ENCODE measurements around the gene MYO1A. TPM values are rescaled to one million over a fixed set of nuclear protein-coding genes. Genes with fewer than 3 reads are reported as not detected.
"Not testable (repeated sequence)": the region's sequence is repeated elsewhere in the genome, so short reads cannot be mapped to it uniquely, and the experiment has no call there.

The MYO1A gene
- total and polyA plus RNA-seq, 7 donors: 0.04 to 1.3 (median 0.19) TPM; not detected in 1

DNA sequence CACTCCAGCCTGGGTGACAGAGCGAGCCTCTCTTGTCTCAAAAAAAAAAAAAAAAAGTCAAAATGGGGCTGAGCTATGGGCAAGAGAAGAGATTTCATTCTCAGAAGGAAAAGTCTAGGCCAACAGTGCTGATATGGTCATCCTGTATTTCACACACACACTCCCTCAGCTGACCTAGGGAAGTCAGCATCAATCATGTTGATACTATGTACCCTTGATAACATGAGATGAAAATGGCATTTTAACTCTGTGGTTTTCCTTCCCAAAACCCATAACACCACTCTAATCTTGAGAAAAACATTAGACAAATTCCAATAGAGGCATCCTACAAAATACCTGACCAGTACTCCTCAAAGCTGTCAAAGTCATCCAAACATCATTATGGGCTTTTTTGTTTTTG lies 30.9 kb upstream of the MYO1A start:
- no peak overlapping the region for H3K27ac ChIP-seq
- DNase-seq (no peak), ATAC-seq (no peak)
- H3K4me1 ChIP-seq: peaks cover 12% of the 10 kb centered on the region
- H3K27me3 ChIP-seq (ENCODE audit: insufficient read depth in 3 of 3, low read length in 2 of 3): no peaks in the 10 kb centered on the region
- no peaks in the 10 kb centered on the region for H3K9me3 ChIP-seq
- intact Hi-C loops (cut with DNase I): no loop called here
- TF ChIP-seq, protein P1, sequence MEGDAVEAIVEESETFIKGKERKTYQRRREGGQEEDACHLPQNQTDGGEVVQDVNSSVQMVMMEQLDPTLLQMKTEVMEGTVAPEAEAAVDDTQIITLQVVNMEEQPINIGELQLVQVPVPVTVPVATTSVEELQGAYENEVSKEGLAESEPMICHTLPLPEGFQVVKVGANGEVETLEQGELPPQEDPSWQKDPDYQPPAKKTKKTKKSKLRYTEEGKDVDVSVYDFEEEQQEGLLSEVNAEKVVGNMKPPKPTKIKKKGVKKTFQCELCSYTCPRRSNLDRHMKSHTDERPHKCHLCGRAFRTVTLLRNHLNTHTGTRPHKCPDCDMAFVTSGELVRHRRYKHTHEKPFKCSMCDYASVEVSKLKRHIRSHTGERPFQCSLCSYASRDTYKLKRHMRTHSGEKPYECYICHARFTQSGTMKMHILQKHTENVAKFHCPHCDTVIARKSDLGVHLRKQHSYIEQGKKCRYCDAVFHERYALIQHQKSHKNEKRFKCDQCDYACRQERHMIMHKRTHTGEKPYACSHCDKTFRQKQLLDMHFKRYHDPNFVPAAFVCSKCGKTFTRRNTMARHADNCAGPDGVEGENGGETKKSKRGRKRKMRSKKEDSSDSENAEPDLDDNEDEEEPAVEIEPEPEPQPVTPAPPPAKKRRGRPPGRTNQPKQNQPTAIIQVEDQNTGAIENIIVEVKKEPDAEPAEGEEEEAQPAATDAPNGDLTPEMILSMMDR (IDR thresholded peaks at IDR 0.05): no peak
- 97 to 100% (median 100%) methylated on average over 1 of the region's 1 CpG for WGBS, 3 donors
- no peaks in the 10 kb centered on the region for H3K36me3 ChIP-seq (ENCODE audit: insufficient read depth in 1 of 2, low read depth in 1 of 2)
- H3K4me3 ChIP-seq: no peak overlapping the region

DNA sequence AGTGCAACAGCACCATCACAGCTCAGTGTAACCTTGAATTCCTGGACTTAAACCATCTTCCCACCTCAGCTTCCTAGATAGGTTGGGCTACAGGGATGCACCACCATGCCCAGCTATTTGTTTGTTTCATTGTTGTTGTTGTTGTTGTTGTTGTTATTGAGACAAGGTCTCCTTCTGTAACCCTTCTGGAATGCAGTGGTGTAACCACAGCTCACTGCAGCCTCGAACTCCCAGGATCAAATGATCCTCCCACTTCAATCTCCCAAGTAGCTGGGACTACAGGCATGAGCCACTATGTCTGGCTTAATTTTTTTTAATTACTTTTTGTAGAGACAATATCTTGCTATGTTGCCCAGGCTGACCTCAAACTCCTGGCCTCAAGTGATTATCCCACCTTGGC lies 29.9 kb upstream of the MYO1A start:
- intact Hi-C loops (cut with DNase I): no loop called here

GRCh38 chr12:57078519-57079404 lies 28.8 kb upstream of the MYO1A start, which contains the start of gene NEMP1:
NEMP1 (minus strand) TSS chr12:57078791; CDS start chr12:57078745, 46 bp downstream.
- peak within 1 kb of the TSS; percentile 96 for H3K4me3 ChIP-seq
- H3K36me3 ChIP-seq (ENCODE audit: insufficient read depth in 1 of 2, low read depth in 1 of 2): no peaks in the 10 kb centered on the region
- peak; percentile 93 to 97 for DNase-seq
- peak; percentile 100 for ATAC-seq
- H3K4me1 ChIP-seq: peaks cover 12% of the 10 kb centered on the region
- 0% methylated on average over 37 to 39 of the region's 39 CpGs for WGBS, 3 donors
- H3K27ac ChIP-seq: peak within 1 kb of the TSS; percentile 84
- intact Hi-C loops (cut with DNase I): no loop called here
- no peaks in the 10 kb centered on the region for H3K27me3 ChIP-seq (ENCODE audit: insufficient read depth in 3 of 3, low read length in 2 of 3)
- TF ChIP-seq, protein P1 (IDR thresholded peaks at IDR 0.05): no peak
- no peaks in the 10 kb centered on the region for H3K9me3 ChIP-seq

More for the DNA sequence above, 29.9 kb upstream of the MYO1A start:
- TF ChIP-seq, protein P1 (IDR thresholded peaks at IDR 0.05): no peak
- Histone ChIP-seq H3K9me3 (no peaks in the 10 kb centered on the region), H3K36me3 (ENCODE audit: insufficient read depth in 1 of 2, low read depth in 1 of 2) (no peaks in the 10 kb centered on the region), H3K4me3 (no peak overlapping the region), H3K27me3 (ENCODE audit: insufficient read depth in 3 of 3, low read length in 2 of 3) (no peaks in the 10 kb centered on the region), H3K27ac (peak overlapping the region; percentile 84), H3K4me1 (peaks cover 12% of the 10 kb centered on the region)
- 33 to 71% (median 58%) methylated on average over 1 of the region's 1 CpG for WGBS, 3 donors
- DNase-seq (no peak), ATAC-seq (no peak)

DNA sequence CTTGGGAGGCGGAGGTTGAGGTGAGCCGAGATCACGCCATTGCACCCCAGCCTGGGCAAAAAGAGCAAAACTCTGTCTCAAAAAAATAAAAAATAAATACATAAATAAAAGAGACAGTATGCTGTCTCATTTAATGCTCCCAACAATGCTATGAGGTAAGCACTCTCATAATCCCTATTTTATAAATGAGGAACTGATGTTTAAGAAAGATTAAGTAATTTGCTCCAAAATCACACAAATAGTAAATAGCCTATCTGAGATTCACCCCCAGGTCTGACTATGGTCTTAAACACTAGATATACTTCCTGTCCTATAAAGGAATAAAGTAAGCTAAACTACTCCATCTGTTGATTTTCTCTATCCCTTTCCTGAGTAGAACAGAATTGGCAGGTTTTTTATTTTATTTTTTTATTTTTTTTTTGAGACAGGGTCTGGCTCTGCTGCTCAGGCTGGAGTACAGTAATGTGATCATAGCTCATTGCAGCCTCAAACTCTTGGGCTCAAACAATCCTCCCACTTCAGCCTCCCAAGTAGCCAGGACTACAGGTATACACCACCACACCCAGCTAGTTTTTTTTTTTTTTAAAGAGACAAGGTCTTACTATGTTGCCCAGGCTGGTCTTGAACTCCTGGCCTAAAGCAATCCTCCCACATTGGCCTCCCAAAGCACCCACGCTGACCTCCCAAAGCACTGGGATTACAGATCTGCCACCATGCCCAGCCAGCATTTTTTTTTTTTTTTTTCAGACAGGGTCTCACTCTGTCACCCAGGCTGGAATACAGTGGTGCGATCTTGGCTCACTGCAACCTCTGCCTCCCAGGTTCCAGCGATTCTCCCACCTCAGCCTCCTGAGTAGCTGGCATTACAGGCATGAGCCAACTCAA lies 23.9 kb upstream of the MYO1A start:
- H3K36me3 ChIP-seq (ENCODE audit: insufficient read depth in 1 of 2, low read depth in 1 of 2): peaks cover 4 to 31% of the 10 kb centered on the region in 2 donors
- H3K4me3 ChIP-seq; H3K27me3 ChIP-seq (ENCODE audit: insufficient read depth in 3 of 3, low read length in 2 of 3); ATAC-seq; DNase-seq; H3K27ac ChIP-seq; H3K9me3 ChIP-seq; H3K4me1 ChIP-seq: not testable (repeated sequence)
- 93 to 98% (median 97%) methylated on average over 6 of the region's 6 CpGs for WGBS, 3 donors
- intact Hi-C loops (cut with DNase I): loop anchor here in 1 of 2 donors (5.0 kb wide), 1 partner anchor 108 kb away; no protein-coding TSS in a partner anchor
